K562 (cell line): ENCODE data around the gene GNG5. TPM values are rescaled to one million over a fixed set of nuclear protein-coding genes. Genes with fewer than 3 reads are reported as not detected.
A peak's percentile ranks its signal among the peaks of the same experiment; 100 is the strongest.

Experiments used
- ATAC-seq: fragments of 200-7000 bp; cut with Tn5 transposase; 3 replicates; pipeline ENCODE4 v1.9.1; 2020; ENCODE audit warnings: moderate library complexity
- BruUV-seq: library from RNA; stranded (reverse); fragments of 400-500 nt; replicated peaks from 2 replicates; lab custom pipeline; 2021; lab: Mats Ljungman, UMichigan
- CTCF ChIA-PET: fragments of 300-600 bp; formaldehyde crosslinking; extraction: SDS; loops from one replicate; lab custom pipeline; 2021; ENCODE audit warnings: low intra/inter-chr PET ratio; lab: Yijun Ruan, JAX
- POLR2A ChIA-PET: fragments of 300-600, 350-650 bp; sonication (Branson Sonifier 250); formaldehyde crosslinking; extraction: SDS; loops from one replicate; lab custom pipeline; 2021; ENCODE audit warnings: antibody characterized with exemption, inconsistent platforms; lab: Yijun Ruan, JAX
- DNase-seq, 4 experiments: peaks; one replicate each; pipeline versions ENCODE4 v3.0.0 to v3.0.0-alpha.2; 2011 to 2018; ENCODE audit warnings: low spot score in 3 of 4, mixed read lengths in 3 of 4; ENCODE audit errors: extremely low read depth in 1 of 4
- FAIRE-seq: peaks from 2 replicates; lab custom pipeline; 2011; peaks lifted over from hg19 to GRCh38; lab: Jason Lieb, UNC
- H2AFZ ChIP-seq: 2 replicates; pipeline ENCODE4 v1.6.0; 2011; ENCODE audit warnings: low read depth, low read length, control low read depth, inconsistent platforms
- H3K27ac ChIP-seq: fragments of 200-600 bp; 3 replicates; pipeline ENCODE4 v1.8.0; 2011; ENCODE audit warnings: low read depth, mild to moderate bottlenecking, control low read depth, inconsistent platforms, low read length, moderate library complexity, mixed read lengths; ENCODE audit errors: extremely low read depth
- H3K27me3 ChIP-seq, 2 experiments: fragments of 300-600 bp in 1 of 2; 2 replicates in 1 of 2; 3 replicates in 1 of 2; pipeline versions ENCODE4 v1.6.0 to v1.8.0; 2011; ENCODE audit warnings: inconsistent platforms in 2 of 2, low read length in 2 of 2, mild to moderate bottlenecking in 1 of 2, mixed read lengths in 1 of 2, moderate library complexity in 1 of 2; ENCODE audit not compliant: control insufficient read depth in 2 of 2, insufficient read depth in 2 of 2
- H3K36me3 ChIP-seq: fragments of 300-600 bp; 3 replicates; pipeline ENCODE4 v1.8.0; 2011; ENCODE audit warnings: mild to moderate bottlenecking, low read length, inconsistent platforms; ENCODE audit not compliant: control insufficient read depth, insufficient read depth
- H3K4me1 ChIP-seq, 2 experiments: fragments of 200-600 bp in 1 of 2; replicated peaks in 1 of 2; 2 replicates in 1 of 2; 3 replicates in 1 of 2; pipeline versions ENCODE4 v1.5.1 to v1.8.0; 2011; ENCODE audit warnings: inconsistent platforms in 2 of 2, low read length in 2 of 2, mild to moderate bottlenecking in 1 of 2, mixed read lengths in 1 of 2, moderate library complexity in 1 of 2; ENCODE audit not compliant: control insufficient read depth in 2 of 2, insufficient read depth in 2 of 2
- H3K4me2 ChIP-seq: 2 replicates; pipeline ENCODE4 v1.6.1; 2011; ENCODE audit warnings: low read length, control low read depth, inconsistent platforms, mixed read lengths; ENCODE audit not compliant: insufficient read depth
- H3K4me3 ChIP-seq: fragments of 200-600 bp; sonication (generic), shearing (Covaris generic); 2 replicates; pipeline ENCODE4 v1.5.1; 2016; ENCODE audit warnings: control low read depth, inconsistent platforms
- H3K79me2 ChIP-seq: fragments of 200-600 bp; 3 replicates; pipeline ENCODE4 v1.8.0; 2011; ENCODE audit warnings: low read length, inconsistent platforms; ENCODE audit not compliant: control insufficient read depth, insufficient read depth
- H3K9ac ChIP-seq, 2 experiments: 2 replicates each; pipeline versions ENCODE4 v1.6.0 to v1.6.1; 2011; ENCODE audit warnings: low read depth in 2 of 2, low read length in 2 of 2, control low read depth in 1 of 2, inconsistent platforms in 1 of 2, mild to moderate bottlenecking in 1 of 2, mixed read lengths in 1 of 2; ENCODE audit not compliant: insufficient read depth in 1 of 2
- H3K9me1 ChIP-seq: one replicate; pipeline ENCODE4 v1.6.0; 2011; ENCODE audit warnings: inconsistent platforms, mild to moderate bottlenecking, low read length, moderate library complexity; ENCODE audit not compliant: control insufficient read depth, insufficient read depth
- H3K9me3 ChIP-seq: replicated peaks from 2 replicates; pipeline ENCODE4 v1.5.1; 2011; ENCODE audit warnings: low read depth, low read length, inconsistent platforms; ENCODE audit not compliant: control insufficient read depth, insufficient read depth
- H4K20me1 ChIP-seq: replicated peaks from 2 replicates; pipeline ENCODE4 v1.6.1; 2011; ENCODE audit warnings: low read length, inconsistent platforms, mixed read lengths; ENCODE audit not compliant: control insufficient read depth, insufficient read depth
- ARID1B ChIP-seq: fragments of 450-650 bp; IDR thresholded peaks from 2 replicates; pipeline ENCODE4 v1.6.1; 2016; ENCODE audit warnings: antibody characterized with exemption, mild to moderate bottlenecking, inconsistent platforms
- ARID2 ChIP-seq: fragments of 450-650 bp; IDR thresholded peaks from 2 replicates; pipeline ENCODE4 v1.6.1; 2017; ENCODE audit warnings: antibody characterized with exemption, mild to moderate bottlenecking
- SAFB ChIP-seq: fragments of 200-400 bp; formaldehyde crosslinking; IDR thresholded peaks from 2 replicates; pipeline ENCODE4 v1.6.1; 2017; ENCODE audit warnings: low read depth, low read length, borderline replicate concordance
- SPI1 ChIP-seq: IDR thresholded peaks from 2 replicates; pipeline ENCODE4 v1.6.1; 2011; ENCODE audit warnings: low read depth, low read length, control low read depth, borderline replicate concordance
- ZNF143 ChIP-seq: sonication (generic); formaldehyde crosslinking; IDR thresholded peaks from 2 replicates; pipeline ENCODE4 v1.9.0; 2022; ENCODE audit warnings: mild to moderate bottlenecking, missing genetic modification reagents
- WGBS: fragments of 100-300 bp; shearing (Covaris generic); methylation state at CpG from one replicate; pipeline ENCODE4 v1.1.6; 2016; ENCODE audit warnings: low coverage, mixed read lengths; ENCODE audit not compliant: insufficient coverage; ENCODE audit errors: missing lambda C conversion rate; 5-methylcytosine and 5-hydroxymethylcytosine counted together
- in situ Hi-C: fragments of 300-500 bp; cut with MboI; formaldehyde crosslinking; loops from 4 replicates; pipeline ENCODE4 v1.15.0; 2018; ENCODE audit warnings: inconsistent platforms, mixed read lengths
- intact Hi-C: fragments of 100-400 bp; cut with micrococcal nuclease; formaldehyde crosslinking; loops from 2 replicates; pipeline ENCODE4 v1.14.2; 2022
- polyA plus RNA-seq, 8 experiments: library from polyadenylated mRNA; depleted of rRNA in 4 of 8; stranded (reverse) in 5 of 8; unstranded in 3 of 8; fragments of >200 nt; fragmentation: Nextera tagmentation in 2 of 8; fragmentation: Illumina TruSeq in 1 of 8; extraction: Ambion mirVana in 2 of 8; extraction: Trizol in 1 of 8; gene quantifications; 2 replicates each; pipeline versions ENCODE4 v1.2.1 to v1.2.3, GENCODE V29; 2011 to 2014; ENCODE audit warnings: inconsistent platforms in 1 of 8, missing spikeins in 1 of 8
- total RNA-seq, 7 experiments: library from RNA; depleted of rRNA in 6 of 7; stranded (reverse); fragments of >200 nt in 6 of 7; fragmentation: Illumina TruSeq in 2 of 7; extraction: Trizol in 2 of 7; gene quantifications; 2 replicates each; pipeline versions ENCODE4 v1.2.1 to v1.2.3, GENCODE V29; 2011 to 2021; ENCODE audit warnings: low replicate concordance in 1 of 7

The GNG5 gene
- total and polyA plus RNA-seq, 9 of the 15 experiments (the other 6 are each of a cell fraction or from before 2014, with no cell fraction given) = 61.9 to 243 (median 150) TPM

DNA sequence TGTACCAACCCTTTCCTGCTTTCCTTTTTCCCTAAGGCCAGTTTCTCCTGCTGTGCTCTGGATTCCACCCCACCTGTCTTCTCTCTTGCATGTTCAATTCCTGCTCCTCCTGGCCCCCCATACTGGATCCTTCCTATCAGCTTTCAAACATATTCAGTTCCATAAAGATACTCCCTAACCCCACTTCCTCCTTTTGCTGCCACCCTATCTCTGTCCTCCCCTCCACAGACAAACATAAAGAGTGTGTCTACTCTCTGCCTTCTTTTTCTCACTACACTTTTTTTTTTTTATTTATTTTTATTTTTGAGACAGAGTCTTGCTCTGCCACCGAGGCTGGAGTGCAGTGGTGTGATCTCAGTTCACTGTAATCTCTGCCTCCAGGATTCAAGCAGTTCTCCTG, 44.3 kb downstream of the GNG5 start:
- POLR2A ChIA-PET = no interaction called here

DNA sequence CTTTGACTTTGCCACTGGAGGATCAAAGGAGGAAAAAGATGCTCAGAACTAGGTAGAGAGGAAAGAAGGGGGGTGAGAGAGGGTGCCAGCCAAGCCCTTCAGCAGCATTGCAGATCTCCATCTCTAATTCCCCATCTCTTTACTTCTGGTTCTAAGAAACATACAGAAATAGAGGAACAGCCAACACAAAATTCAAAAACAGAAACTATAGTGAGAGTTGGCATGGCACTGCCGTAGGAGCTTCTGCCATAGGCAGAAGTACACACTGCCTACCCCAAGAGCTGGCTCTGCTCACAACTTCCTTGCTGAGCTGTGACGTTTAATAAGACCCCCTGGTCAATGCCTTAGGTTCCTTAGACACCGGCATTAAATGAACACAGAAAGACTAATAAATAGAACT, 53.9 kb downstream of the GNG5 start:
- 14% methylated on average over 3 of the region's 3 CpGs for WGBS
- TF ChIP-seq SAFB = no peak
- no peak for TF ChIP-seq ARID2
- no peak overlapping the region for H3K4me2 ChIP-seq
- H3K79me2 ChIP-seq = no peaks in the 10 kb centered on the region
- POLR2A ChIA-PET = interaction anchor here (0.5 to 1.1 kb wide), 2 partner anchors 10 to 728 kb away, joined by 3 to 4 read pairs; no protein-coding TSS in a partner anchor
- no peaks in the 10 kb centered on the region for H3K9me3 ChIP-seq
- BruUV-seq = no TSS peak
- no peaks in the 10 kb centered on the region for H3K4me1 ChIP-seq
- no peak for FAIRE-seq
- DNase-seq = no peak
- H3K9ac ChIP-seq = no peak overlapping the region
- no peak overlapping the region for H3K27ac ChIP-seq
- no peaks in the 10 kb centered on the region for H3K9me1 ChIP-seq
- H3K4me3 ChIP-seq = no peak overlapping the region
- CTCF ChIA-PET = no interaction called here
- in situ Hi-C loops (no loop called here), intact Hi-C loops (no loop called here)
- peaks cover 8 to 10% of the 10 kb centered on the region in 2 experiments; a peak in 4 of 5 replicates for H3K27me3 ChIP-seq
- no peaks in the 10 kb centered on the region for H3K36me3 ChIP-seq
- no peaks in the 10 kb centered on the region for H4K20me1 ChIP-seq
- H2AFZ ChIP-seq = no peak overlapping the region
- no peak for ATAC-seq

More for the DNA sequence above, 44.3 kb downstream of the GNG5 start:
- CTCF ChIA-PET = no interaction called here
- H3K27me3 ChIP-seq = no peaks in the 10 kb centered on the region; a peak in 1 of 5 replicates
- H3K9me3 ChIP-seq = no peaks in the 10 kb centered on the region
- WGBS = 0% methylated on average over 1 of the region's 1 CpG
- no peak overlapping the region for H3K27ac ChIP-seq
- H3K36me3 ChIP-seq = no peaks in the 10 kb centered on the region
- ATAC-seq (peak; percentile 43; the same call in 2 of the 3 replicates), DNase-seq (no peak), FAIRE-seq (peak; percentile 51)
- no peaks in the 10 kb centered on the region for H3K9me1 ChIP-seq
- H2AFZ ChIP-seq = no peak overlapping the region
- no peaks in the 10 kb centered on the region for H4K20me1 ChIP-seq
- no peaks in the 10 kb centered on the region for H3K79me2 ChIP-seq
- in situ Hi-C loops = no loop called here
- intact Hi-C loops = no loop called here
- TF ChIP-seq ARID1B (0 out of 2 replicates have a peak, but pooled peaks have one; percentile 23), SPI1 (peak; percentile 94), ZNF143 (CRISPR knock-in tag) (no peak)
- no TSS peak for BruUV-seq
- no peak overlapping the region for H3K9ac ChIP-seq
- H3K4me1 ChIP-seq = no peaks in the 10 kb centered on the region
- no peak overlapping the region for H3K4me2 ChIP-seq
- H3K4me3 ChIP-seq = no peak overlapping the region
